HCT116 (cell line): ENCODE data around the gene SNX2. TPM values are rescaled to one million over a fixed set of nuclear protein-coding genes. Genes with fewer than 3 reads are reported as not detected.

ENCODE experiments used
- ATAC-seq: fragments of 200-7000 bp; cut with Tn5 transposase; 2 replicates; pipeline ENCODE4 v1.9.1; 2020; ENCODE audit warnings: mild to moderate bottlenecking, moderate library complexity
- BruUV-seq: library from RNA; stranded (reverse); fragments of 400-500 nt; replicated peaks from 2 replicates; lab custom pipeline; 2021; lab: Mats Ljungman, UMichigan
- CTCF ChIA-PET: fragments of 300-600 bp; sonication (Branson Sonifier 250); formaldehyde crosslinking; loops from one replicate; lab custom pipeline; 2021; ENCODE audit warnings: antibody characterized with exemption; lab: Charles Lee
- POLR2A ChIA-PET: fragments of 300-600, 350-600 bp; sonication (Branson Sonifier 250); formaldehyde crosslinking; loops from one replicate; lab custom pipeline; 2021; ENCODE audit warnings: antibody characterized with exemption; lab: Charles Lee
- RAD21 ChIA-PET, 2 experiments: fragments of 300-600 bp; sonication (Branson Sonifier 250); formaldehyde crosslinking; loops; one replicate each; lab custom pipeline; 2023; ENCODE audit warnings: low total read pairs in 2 of 2; ENCODE audit not compliant: uncharacterized antibody in 2 of 2, unreplicated experiment in 2 of 2, low non-redundant PET in 1 of 2; lab: Charles Lee
- DNase-seq: peaks from one replicate; pipeline ENCODE4 v3.0.0-alpha.2; 2010; ENCODE audit warnings: low read depth, low spot score
- H2AFZ ChIP-seq: fragments of 200-600 bp; shearing (Covaris generic), sonication (generic); 2 replicates; pipeline ENCODE4 v1.6.1; 2017; ENCODE audit warnings: low read depth, mixed run types, mixed read lengths, antibody characterized with exemption, low read length; ENCODE audit not compliant: poor library complexity, severe bottlenecking
- H3K27ac ChIP-seq: 2 replicates; pipeline ENCODE4 v1.5.1; 2012; ENCODE audit warnings: low read depth, low read length
- H3K27me3 ChIP-seq: fragments of 200-600 bp; sonication (generic); 2 replicates; pipeline ENCODE4 v1.6.1; 2016; ENCODE audit warnings: mixed run types, low read length, mixed read lengths; ENCODE audit not compliant: insufficient read depth
- H3K36me3 ChIP-seq, 2 experiments: fragments of 200-500 bp in 1 of 2; fragments of 200-600 bp in 1 of 2; sonication (Bioruptor generic) in 1 of 2; sonication (generic) in 1 of 2; 2 replicates each; pipeline versions ENCODE4 v1.5.1 to v1.6.1; 2014 to 2016; ENCODE audit warnings: low read length in 2 of 2, inconsistent platforms in 1 of 2, mixed read lengths in 1 of 2, mixed run types in 1 of 2; ENCODE audit not compliant: insufficient read depth in 2 of 2, control insufficient read depth in 1 of 2
- H3K4me1 ChIP-seq, 2 experiments: fragments of 200-600 bp in 1 of 2; sonication (generic) in 1 of 2; 2 replicates each; pipeline versions ENCODE4 v1.5.1 to v1.6.1; 2012 to 2017; ENCODE audit warnings: low read length in 2 of 2, inconsistent platforms in 1 of 2, mild to moderate bottlenecking in 1 of 2, mixed read lengths in 1 of 2, mixed run types in 1 of 2, moderate library complexity in 1 of 2; ENCODE audit not compliant: insufficient read depth in 2 of 2, control insufficient read depth in 1 of 2
- H3K4me2 ChIP-seq: fragments of 200-600 bp; sonication (generic); 2 replicates; pipeline ENCODE4 v1.6.1; 2017; ENCODE audit warnings: mixed run types, low read length, mixed read lengths
- H3K4me3 ChIP-seq, 2 experiments: fragments of 200-600 bp in 1 of 2; sonication (generic) in 1 of 2; replicated peaks in 1 of 2; 2 replicates each; pipeline ENCODE4 v1.5.1; 2011 to 2016; ENCODE audit warnings: low read length in 2 of 2, control low read depth in 1 of 2, low read depth in 1 of 2, mild to moderate bottlenecking in 1 of 2, mixed read lengths in 1 of 2, mixed run types in 1 of 2
- H3K79me2 ChIP-seq: fragments of 200-600 bp; sonication (generic); 2 replicates; pipeline ENCODE4 v1.6.1; 2017; ENCODE audit warnings: mild to moderate bottlenecking, mixed run types, low read length, moderate library complexity, mixed read lengths; ENCODE audit not compliant: insufficient read depth
- H3K9ac ChIP-seq: fragments of 200-600 bp; sonication (generic); 2 replicates; pipeline ENCODE4 v1.6.1; 2016; ENCODE audit warnings: low read length, mixed read lengths
- H3K9me2 ChIP-seq: fragments of 200-600 bp; sonication (generic), shearing (Covaris generic); 2 replicates; pipeline ENCODE4 v1.6.1; 2017; ENCODE audit warnings: mixed run types, mild to moderate bottlenecking, moderate library complexity; ENCODE audit not compliant: insufficient read depth
- H3K9me3 ChIP-seq, 2 experiments: fragments of 200-500 bp in 1 of 2; fragments of 200-600 bp in 1 of 2; sonication (Bioruptor generic) in 1 of 2; sonication (generic) in 1 of 2; 2 replicates each; pipeline ENCODE4 v1.6.1; 2014 to 2017; ENCODE audit warnings: low read length in 2 of 2, mixed read lengths in 2 of 2, inconsistent platforms in 1 of 2, low read depth in 1 of 2, mild to moderate bottlenecking in 1 of 2, mixed run types in 1 of 2, moderate library complexity in 1 of 2; ENCODE audit not compliant: control insufficient read depth in 1 of 2, insufficient read depth in 1 of 2
- H4K20me1 ChIP-seq: fragments of 200-600 bp; sonication (generic), shearing (Covaris generic); 2 replicates; pipeline ENCODE4 v1.6.1; 2017; ENCODE audit warnings: mixed run types, mild to moderate bottlenecking, moderate library complexity; ENCODE audit not compliant: insufficient read depth
- CEBPB ChIP-seq: IDR thresholded peaks from 2 replicates; pipeline ENCODE4 v1.6.1; 2012; ENCODE audit warnings: low read depth
- EZH2phosphoT487 ChIP-seq: fragments of 200-600 bp; IDR thresholded peaks from 2 replicates; pipeline ENCODE4 v1.6.1; 2018; ENCODE audit warnings: antibody characterized with exemption, borderline replicate concordance
- JUND ChIP-seq: IDR thresholded peaks from 2 replicates; pipeline ENCODE4 v1.6.1; 2012
- POLR2A ChIP-seq: IDR thresholded peaks from 2 replicates; pipeline ENCODE4 v1.7.0; 2011; ENCODE audit warnings: borderline replicate concordance; ENCODE audit not compliant: insufficient read depth, insufficient read length; ENCODE audit errors: extremely low read depth
- RAD21 ChIP-seq: IDR thresholded peaks from 2 replicates; pipeline ENCODE4 v1.6.1; 2012; ENCODE audit warnings: low read depth, mild to moderate bottlenecking
- SIN3A ChIP-seq: IDR thresholded peaks from 2 replicates; pipeline ENCODE4 v1.6.1; 2012; ENCODE audit warnings: low read depth
- SRF ChIP-seq: IDR thresholded peaks from 2 replicates; pipeline ENCODE4 v1.6.1; 2012; ENCODE audit warnings: low read depth
- ZNF274 ChIP-seq: fragments of 200-500 bp; sonication (Bioruptor generic); IDR thresholded peaks from 2 replicates; pipeline ENCODE4 v1.6.1; 2014; ENCODE audit warnings: mild to moderate bottlenecking, low read depth, low read length, inconsistent platforms
- intact Hi-C: fragments of 100-400 bp; cut with micrococcal nuclease; formaldehyde crosslinking; loops from 2 replicates; pipeline ENCODE4 v1.10.0; 2022
- total RNA-seq: library from RNA; stranded (reverse); gene quantifications from one replicate; pipeline ENCODE4 v1.2.1, GENCODE V29; 2021; ENCODE audit not compliant: unreplicated experiment
- TF ChIP-seq, protein P1 (sequence below), 3 experiments: fragments of 200-600 bp in 1 of 3; sonication (generic) in 1 of 3; IDR thresholded peaks in 2 of 3; conservative IDR thresholded peaks in 1 of 3; 2 replicates each; pipeline ENCODE4 v1.5.1; 2012 to 2017; ENCODE audit warnings: low read depth in 2 of 3, low read length in 2 of 3, antibody characterized with exemption in 1 of 3, borderline replicate concordance in 1 of 3, control low read depth in 1 of 3, mild to moderate bottlenecking in 1 of 3, mixed read lengths in 1 of 3, mixed run types in 1 of 3, moderate library complexity in 1 of 3; ENCODE audit not compliant: insufficient read depth in 1 of 3
- TF ChIP-seq, protein P2 (sequence below): IDR thresholded peaks from 2 replicates; pipeline ENCODE4 v1.6.1; 2012
- TF ChIP-seq, protein P3 (sequence below): IDR thresholded peaks from 2 replicates; pipeline ENCODE4 v1.6.1; 2012

SNX2 gene
- total RNA-seq, 1 experiment from 2014 or later = 57.7 TPM

- Histone ChIP-seq H3K9me3 (no peaks in the 10 kb centered on the region), H3K4me3 (no peak overlapping the region), H3K27me3 (no peaks in the 10 kb centered on the region), H3K4me1 (no peaks in the 10 kb centered on the region), H4K20me1 (no peaks in the 10 kb centered on the region), H3K9me2 (no peaks in the 10 kb centered on the region), H3K79me2 (no peaks in the 10 kb centered on the region), H3K36me3 (no peaks in the 10 kb centered on the region), H3K27ac (no peak overlapping the region), H3K4me2 (no peak overlapping the region), H2AFZ (no peak overlapping the region), H3K9ac (no peak overlapping the region)
- BruUV-seq = no TSS peak
- no peak for ATAC-seq
- intact Hi-C loops = no loop called here
- TF ChIP-seq JUND = no peak
- TF ChIP-seq POLR2A = no peak
- TF ChIP-seq CEBPB = no peak
- TF ChIP-seq SRF = no peak
- TF ChIP-seq, protein P1, sequence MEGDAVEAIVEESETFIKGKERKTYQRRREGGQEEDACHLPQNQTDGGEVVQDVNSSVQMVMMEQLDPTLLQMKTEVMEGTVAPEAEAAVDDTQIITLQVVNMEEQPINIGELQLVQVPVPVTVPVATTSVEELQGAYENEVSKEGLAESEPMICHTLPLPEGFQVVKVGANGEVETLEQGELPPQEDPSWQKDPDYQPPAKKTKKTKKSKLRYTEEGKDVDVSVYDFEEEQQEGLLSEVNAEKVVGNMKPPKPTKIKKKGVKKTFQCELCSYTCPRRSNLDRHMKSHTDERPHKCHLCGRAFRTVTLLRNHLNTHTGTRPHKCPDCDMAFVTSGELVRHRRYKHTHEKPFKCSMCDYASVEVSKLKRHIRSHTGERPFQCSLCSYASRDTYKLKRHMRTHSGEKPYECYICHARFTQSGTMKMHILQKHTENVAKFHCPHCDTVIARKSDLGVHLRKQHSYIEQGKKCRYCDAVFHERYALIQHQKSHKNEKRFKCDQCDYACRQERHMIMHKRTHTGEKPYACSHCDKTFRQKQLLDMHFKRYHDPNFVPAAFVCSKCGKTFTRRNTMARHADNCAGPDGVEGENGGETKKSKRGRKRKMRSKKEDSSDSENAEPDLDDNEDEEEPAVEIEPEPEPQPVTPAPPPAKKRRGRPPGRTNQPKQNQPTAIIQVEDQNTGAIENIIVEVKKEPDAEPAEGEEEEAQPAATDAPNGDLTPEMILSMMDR (IDR thresholded peaks at IDR 0.05 in 2 of 3, conservative IDR thresholded peaks at IDR 0.05 in 1 of 3; ENCODE audit: borderline replicate concordance in 1 of 3, insufficient read depth in 1 of 3, low read depth in 2 of 3, low read length in 2 of 3) = no peak
- TF ChIP-seq, protein P2, sequence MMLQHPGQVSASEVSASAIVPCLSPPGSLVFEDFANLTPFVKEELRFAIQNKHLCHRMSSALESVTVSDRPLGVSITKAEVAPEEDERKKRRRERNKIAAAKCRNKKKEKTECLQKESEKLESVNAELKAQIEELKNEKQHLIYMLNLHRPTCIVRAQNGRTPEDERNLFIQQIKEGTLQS = no peak
- DNase-seq = no peak
- ChIA-PET RAD21 (no interaction called here), CTCF (no interaction called here), POLR2A (no interaction called here)
Measured at GRCh38 chr5:122738088-122738487, 36.8 kb upstream of the SNX2 start.

DNA sequence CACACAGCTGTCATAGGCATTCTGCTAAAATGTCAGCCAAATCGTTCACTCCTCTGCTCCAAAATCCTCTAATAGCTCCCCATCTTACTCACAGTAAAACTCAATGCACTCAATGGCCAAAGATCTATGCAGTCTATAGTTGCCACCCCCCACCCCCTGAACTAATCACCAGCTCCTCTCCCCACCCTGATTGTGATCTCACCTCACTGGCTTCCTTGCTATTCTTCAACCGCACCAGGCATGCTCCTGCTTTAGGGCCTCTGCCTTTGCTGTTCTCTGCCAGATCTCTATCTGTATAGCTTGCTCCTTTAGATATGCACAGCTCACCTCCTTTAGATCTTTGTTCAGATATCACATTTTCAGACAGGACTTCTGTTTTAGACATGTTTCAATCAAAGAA is 33.2 kb upstream of the SNX2 start:
- no TSS peak for BruUV-seq
- Histone ChIP-seq H3K9me2 (no peaks in the 10 kb centered on the region), H3K27me3 (no peaks in the 10 kb centered on the region), H3K79me2 (no peaks in the 10 kb centered on the region), H3K9ac (no peak overlapping the region), H3K4me2 (no peak overlapping the region), H3K9me3 (no peaks in the 10 kb centered on the region), H3K27ac (no peak overlapping the region), H3K4me1 (no peaks in the 10 kb centered on the region), H2AFZ (no peak overlapping the region), H4K20me1 (no peaks in the 10 kb centered on the region), H3K36me3 (no peaks in the 10 kb centered on the region), H3K4me3 (no peak overlapping the region)
- DNase-seq = no peak
- ATAC-seq = no peak
- intact Hi-C loops = no loop called here
- POLR2A ChIA-PET = no interaction called here
- CTCF ChIA-PET = no interaction called here
- RAD21 ChIA-PET = no interaction called here
- TF ChIP-seq SRF (no peak), POLR2A (no peak), SIN3A (no peak), ZNF274 (no peak), EZH2phosphoT487 (no peak), RAD21 (no peak)
- TF ChIP-seq, protein P2 = no peak
- TF ChIP-seq, protein P1 (IDR thresholded peaks at IDR 0.05 in 2 of 3, conservative IDR thresholded peaks at IDR 0.05 in 1 of 3; ENCODE audit: borderline replicate concordance in 1 of 3, insufficient read depth in 1 of 3, low read depth in 2 of 3, low read length in 2 of 3) = no peak
- TF ChIP-seq, protein P3, sequence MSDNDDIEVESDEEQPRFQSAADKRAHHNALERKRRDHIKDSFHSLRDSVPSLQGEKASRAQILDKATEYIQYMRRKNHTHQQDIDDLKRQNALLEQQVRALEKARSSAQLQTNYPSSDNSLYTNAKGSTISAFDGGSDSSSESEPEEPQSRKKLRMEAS = no peak
